H9 (cell line): Measurements from ENCODE around the gene SEMA5A. TPM values are rescaled to one million over a fixed set of nuclear protein-coding genes. Genes with fewer than 3 reads are reported as not detected.

Source experiments
- DNase-seq: peaks from one replicate; pipeline ENCODE4 v3.0.0-alpha.2; 2017
- H2AFZ ChIP-seq: one replicate; pipeline ENCODE4 v1.6.1; 2013; ENCODE audit warnings: mild to moderate bottlenecking, low read length, control low read depth, moderate library complexity
- H2AK5ac ChIP-seq: 2 replicates; pipeline ENCODE4 v1.6.1; 2013; ENCODE audit warnings: low read length, control low read depth, mixed read lengths; ENCODE audit not compliant: insufficient read length
- H2BK120ac ChIP-seq: one replicate; pipeline ENCODE4 v1.6.1; 2013; ENCODE audit warnings: low read depth, mild to moderate bottlenecking, low read length, control low read depth, inconsistent platforms; ENCODE audit not compliant: poor library complexity, severe bottlenecking
- H2BK12ac ChIP-seq: 2 replicates; pipeline ENCODE4 v1.6.1; 2013; ENCODE audit warnings: low read length, control low read depth, mixed read lengths, low read depth; ENCODE audit not compliant: insufficient read length
- H2BK15ac ChIP-seq: 2 replicates; pipeline ENCODE4 v1.6.1; 2013; ENCODE audit warnings: low read depth, low read length, control low read depth
- H2BK20ac ChIP-seq: one replicate; pipeline ENCODE4 v1.6.1; 2013; ENCODE audit warnings: low read depth, mild to moderate bottlenecking, low read length, control low read depth, inconsistent platforms; ENCODE audit not compliant: poor library complexity, severe bottlenecking
- H2BK5ac ChIP-seq: 2 replicates; pipeline ENCODE4 v1.6.1; 2013; ENCODE audit warnings: low read length, control low read depth, mixed read lengths; ENCODE audit not compliant: insufficient read length
- H3K14ac ChIP-seq: 2 replicates; pipeline ENCODE4 v1.6.1; 2013; ENCODE audit warnings: low read length, control low read depth; ENCODE audit not compliant: insufficient read depth
- H3K18ac ChIP-seq: 2 replicates; pipeline ENCODE4 v1.6.1; 2013; ENCODE audit warnings: low read depth, mild to moderate bottlenecking, mixed read lengths, low read length, control low read depth; ENCODE audit not compliant: insufficient read length
- H3K23ac ChIP-seq: 2 replicates; pipeline ENCODE4 v1.6.1; 2013; ENCODE audit warnings: low read length, control low read depth, mixed read lengths, low read depth; ENCODE audit not compliant: insufficient read length
- H3K23me2 ChIP-seq: 2 replicates; pipeline ENCODE4 v1.6.1; 2013; ENCODE audit warnings: low read depth, mild to moderate bottlenecking, mixed read lengths, low read length, control low read depth; ENCODE audit not compliant: insufficient read length, poor library complexity, severe bottlenecking
- H3K27ac ChIP-seq: 2 replicates; pipeline ENCODE4 v1.5.1; 2013; ENCODE audit warnings: low read length, control low read depth, mixed read lengths, low read depth; ENCODE audit not compliant: insufficient read length
- H3K27me3 ChIP-seq: 2 replicates; pipeline ENCODE4 v1.6.1; 2013; ENCODE audit warnings: low read length, control low read depth, inconsistent platforms; ENCODE audit not compliant: insufficient read depth
- H3K4ac ChIP-seq: 2 replicates; pipeline ENCODE4 v1.6.1; 2013; ENCODE audit warnings: low read depth, mild to moderate bottlenecking, control low read depth, inconsistent platforms, low read length, moderate library complexity
- H3K4me1 ChIP-seq: 2 replicates; pipeline ENCODE4 v1.6.1; 2013; ENCODE audit warnings: low read length, control low read depth, inconsistent platforms; ENCODE audit not compliant: insufficient read depth
- H3K4me2 ChIP-seq: 2 replicates; pipeline ENCODE4 v1.6.1; 2013; ENCODE audit warnings: low read length, control low read depth, mixed read lengths; ENCODE audit not compliant: insufficient read length, insufficient read depth
- H3K56ac ChIP-seq: 2 replicates; pipeline ENCODE4 v1.6.1; 2013; ENCODE audit warnings: low read depth, mild to moderate bottlenecking, mixed read lengths, low read length, control low read depth; ENCODE audit not compliant: insufficient read length
- H3K79me1 ChIP-seq: 2 replicates; pipeline ENCODE4 v1.6.1; 2013; ENCODE audit warnings: low read depth, mild to moderate bottlenecking, moderate library complexity, low read length, control low read depth, inconsistent platforms; ENCODE audit not compliant: insufficient read depth, poor library complexity, severe bottlenecking
- H3K79me2 ChIP-seq: 2 replicates; pipeline ENCODE4 v1.6.1; 2013; ENCODE audit warnings: low read length, control low read depth, inconsistent platforms; ENCODE audit not compliant: insufficient read depth
- H3K9ac ChIP-seq: 2 replicates; pipeline ENCODE4 v1.6.1; 2013; ENCODE audit warnings: low read length, control low read depth, mixed read lengths; ENCODE audit not compliant: insufficient read length; ENCODE audit errors: extremely low read depth
- H3K9me3 ChIP-seq: one replicate; pipeline ENCODE4 v1.6.1; 2013; ENCODE audit warnings: low read depth, low read length, inconsistent platforms; ENCODE audit not compliant: control insufficient read depth
- H3T11ph ChIP-seq: one replicate; pipeline ENCODE4 v1.6.1; 2013; ENCODE audit warnings: mild to moderate bottlenecking, low read length, control low read depth, inconsistent platforms
- H4K20me1 ChIP-seq: one replicate; pipeline ENCODE4 v1.6.1; 2013; ENCODE audit not compliant: control insufficient read depth, insufficient read length, insufficient read depth
- H4K5ac ChIP-seq: 2 replicates; pipeline ENCODE4 v1.6.1; 2013; ENCODE audit warnings: low read depth, mild to moderate bottlenecking, mixed read lengths, low read length, control low read depth; ENCODE audit not compliant: insufficient read length
- H4K8ac ChIP-seq: replicated peaks from 2 replicates; pipeline ENCODE4 v1.6.1; 2013; ENCODE audit warnings: low read length, control low read depth, mixed read lengths, low read depth; ENCODE audit not compliant: insufficient read length
- H4K91ac ChIP-seq: 2 replicates; pipeline ENCODE4 v1.6.1; 2013; ENCODE audit warnings: low read depth, mild to moderate bottlenecking, moderate library complexity, mixed read lengths, low read length, control low read depth; ENCODE audit not compliant: insufficient read length
- H3K27ac Mint-ChIP-seq, 3 experiments: 2 replicates in 2 of 3; 3 replicates in 1 of 3; pipeline ENCODE4 v1.8.0; 2020 to 2021; ENCODE audit warnings: mixed read lengths in 3 of 3, mild to moderate bottlenecking in 1 of 3, moderate library complexity in 1 of 3
- H3K27me3 Mint-ChIP-seq: 2 replicates; pipeline ENCODE4 v1.8.0; 2021; ENCODE audit warnings: low read depth, mild to moderate bottlenecking, moderate library complexity, mixed read lengths
- H3K36me3 Mint-ChIP-seq, 3 experiments: 2 replicates in 2 of 3; 3 replicates in 1 of 3; pipeline ENCODE4 v1.8.0; 2020 to 2021; ENCODE audit warnings: low read depth in 3 of 3, mixed read lengths in 3 of 3; ENCODE audit not compliant: insufficient read depth in 1 of 3
- H3K4me1 Mint-ChIP-seq, 2 experiments: 2 replicates each; pipeline ENCODE4 v1.8.0; 2020; ENCODE audit warnings: mixed read lengths in 2 of 2
- H3K4me3 Mint-ChIP-seq, 2 experiments: 2 replicates in 1 of 2; 3 replicates in 1 of 2; pipeline ENCODE4 v1.8.0; 2020 to 2021; ENCODE audit warnings: mild to moderate bottlenecking in 2 of 2, mixed read lengths in 2 of 2, moderate library complexity in 1 of 2
- H3K9me3 Mint-ChIP-seq, 2 experiments: 2 replicates in 1 of 2; 3 replicates in 1 of 2; pipeline ENCODE4 v1.8.0; 2020; ENCODE audit warnings: mild to moderate bottlenecking in 2 of 2, mixed read lengths in 2 of 2, moderate library complexity in 1 of 2
- CTCF ChIP-seq: fragments of 200-600 bp; sonication (generic); conservative IDR thresholded peaks from 3 replicates; pipeline ENCODE4 v1.8.0; 2021; ENCODE audit warnings: antibody characterized with exemption, mild to moderate bottlenecking
- total RNA-seq: library from RNA; stranded (reverse); gene quantifications from 2 replicates; pipeline ENCODE4 v1.2.1, GENCODE V29; 2021

The SEMA5A gene
- total RNA-seq, 1 experiment from 2014 or later, result 4.3 TPM

GRCh38 chr5:9587135-9587534 lies 41.3 kb upstream of the SEMA5A start:
- H3K27me3 ChIP-seq, result no peaks in the 10 kb centered on the region

More at GRCh38 chr5:9587135-9587534, 41.3 kb upstream of the SEMA5A start:
- H4K8ac ChIP-seq, result no peak overlapping the region
- no peak overlapping the region for H4K91ac ChIP-seq
- H3K23me2 ChIP-seq, result no peaks in the 10 kb centered on the region
- no peak overlapping the region for H3K4ac ChIP-seq
- H3K18ac ChIP-seq, result no peak overlapping the region
- no peak overlapping the region for H3K4me2 ChIP-seq
- H2AK5ac ChIP-seq, result no peak overlapping the region
- no peak overlapping the region for H3K56ac ChIP-seq
- no peak overlapping the region for H3T11ph ChIP-seq
- no peak overlapping the region for H2AFZ ChIP-seq
- no peaks in the 10 kb centered on the region for H3K4me1 ChIP-seq
- H2BK120ac ChIP-seq, result no peak overlapping the region
- H3K27me3 Mint-ChIP-seq, result peaks cover 4% of the 10 kb centered on the region; the same call in 1 of the 2 replicates
- no peak overlapping the region for H2BK15ac ChIP-seq
- no peaks in the 10 kb centered on the region for H4K20me1 ChIP-seq
- H3K14ac ChIP-seq, result no peak overlapping the region
- no peak overlapping the region for H3K4me3 Mint-ChIP-seq
- no peaks in the 10 kb centered on the region for H3K4me1 Mint-ChIP-seq
- DNase-seq, result no peak
- H2BK20ac ChIP-seq, result no peak overlapping the region
- no peaks in the 10 kb centered on the region for H3K9me3 Mint-ChIP-seq
- H3K27ac Mint-ChIP-seq, result no peak overlapping the region
- H2BK12ac ChIP-seq, result no peak overlapping the region
- no peaks in the 10 kb centered on the region for H3K79me1 ChIP-seq
- H3K23ac ChIP-seq, result no peak overlapping the region
- H3K9me3 ChIP-seq, result no peaks in the 10 kb centered on the region
- no peak for TF ChIP-seq CTCF
- H3K36me3 Mint-ChIP-seq, result no peaks in the 10 kb centered on the region
- no peaks in the 10 kb centered on the region for H3K79me2 ChIP-seq
- no peak overlapping the region for H3K9ac ChIP-seq
- H2BK5ac ChIP-seq, result no peak overlapping the region
- H3K27ac ChIP-seq, result no peak overlapping the region
- H4K5ac ChIP-seq, result no peak overlapping the region
